ENCODE data around the gene GSDMA.

GSDMA gene

DNA sequence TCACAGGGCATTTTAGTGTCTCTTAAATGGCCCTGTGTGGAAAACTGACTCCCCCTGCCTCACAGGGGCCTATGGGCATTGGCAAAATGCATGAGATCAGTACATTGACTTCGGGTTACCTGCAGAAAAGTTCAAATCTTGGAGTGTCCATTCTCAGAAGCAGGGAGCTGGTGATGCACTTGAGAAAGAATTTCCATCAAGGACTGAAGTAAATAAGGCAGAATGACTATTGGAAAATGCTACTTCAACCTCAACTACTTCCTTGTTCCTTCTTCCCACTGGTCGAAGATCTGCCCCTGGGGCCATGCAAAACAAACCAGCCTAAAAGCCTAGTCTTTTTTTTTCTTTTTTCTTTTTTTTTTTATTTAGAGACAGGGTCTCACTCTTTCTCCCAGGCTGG, 13.8 kb upstream of the GSDMA start:
- ChIA-PET CTCF (no interaction called here), POLR2A (ENCODE audit: low non-redundant PET) (no interaction called here)
- TF ChIP-seq, protein P1, sequence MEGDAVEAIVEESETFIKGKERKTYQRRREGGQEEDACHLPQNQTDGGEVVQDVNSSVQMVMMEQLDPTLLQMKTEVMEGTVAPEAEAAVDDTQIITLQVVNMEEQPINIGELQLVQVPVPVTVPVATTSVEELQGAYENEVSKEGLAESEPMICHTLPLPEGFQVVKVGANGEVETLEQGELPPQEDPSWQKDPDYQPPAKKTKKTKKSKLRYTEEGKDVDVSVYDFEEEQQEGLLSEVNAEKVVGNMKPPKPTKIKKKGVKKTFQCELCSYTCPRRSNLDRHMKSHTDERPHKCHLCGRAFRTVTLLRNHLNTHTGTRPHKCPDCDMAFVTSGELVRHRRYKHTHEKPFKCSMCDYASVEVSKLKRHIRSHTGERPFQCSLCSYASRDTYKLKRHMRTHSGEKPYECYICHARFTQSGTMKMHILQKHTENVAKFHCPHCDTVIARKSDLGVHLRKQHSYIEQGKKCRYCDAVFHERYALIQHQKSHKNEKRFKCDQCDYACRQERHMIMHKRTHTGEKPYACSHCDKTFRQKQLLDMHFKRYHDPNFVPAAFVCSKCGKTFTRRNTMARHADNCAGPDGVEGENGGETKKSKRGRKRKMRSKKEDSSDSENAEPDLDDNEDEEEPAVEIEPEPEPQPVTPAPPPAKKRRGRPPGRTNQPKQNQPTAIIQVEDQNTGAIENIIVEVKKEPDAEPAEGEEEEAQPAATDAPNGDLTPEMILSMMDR (conservative IDR thresholded peaks at IDR 0.05; ENCODE audit: low read depth), result no peak
- DNase-seq (ENCODE audit: low spot score), result no peak
- no peak overlapping the region for H3K27ac ChIP-seq

DNA sequence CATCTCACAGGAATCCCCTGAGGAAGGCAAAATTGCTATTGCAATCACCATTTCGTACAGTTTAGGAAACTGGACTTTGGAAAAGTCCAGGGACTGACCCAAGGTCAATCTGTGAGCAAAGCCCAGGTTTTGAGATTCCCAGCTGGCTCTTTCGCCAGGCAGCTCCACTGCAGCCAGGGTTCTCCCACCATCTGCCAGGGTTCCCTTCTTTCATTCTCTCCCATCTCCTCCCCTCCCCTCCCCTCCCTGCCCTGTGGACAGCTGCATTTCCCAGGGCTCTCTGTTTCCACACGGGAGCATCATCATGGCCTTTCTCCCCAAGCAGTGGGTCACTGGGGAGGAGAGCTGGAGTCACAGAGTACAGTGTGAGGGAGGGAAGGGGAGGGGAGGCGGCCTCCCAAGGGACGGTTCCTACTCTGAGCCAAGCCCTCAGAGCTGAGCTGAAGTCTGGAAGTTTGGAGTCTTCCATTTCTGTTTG, 11.9 kb upstream of the GSDMA start:
- TF ChIP-seq, protein P1 (conservative IDR thresholded peaks at IDR 0.05; ENCODE audit: low read depth), result no peak
- DNase-seq (ENCODE audit: low spot score), result no peak
- CTCF ChIA-PET, result interaction anchor here (0.5 to 0.6 kb wide), 2 partner anchors 11 to 568 kb away, joined by 3 to 4 read pairs; no protein-coding TSS in a partner anchor
- H3K27ac ChIP-seq, result no peak overlapping the region
- POLR2A ChIA-PET (ENCODE audit: low non-redundant PET), result interaction anchor here (0.6 kb wide), 1 partner anchor 20 kb away, joined by 3 read pairs; no protein-coding TSS in a partner anchor

DNA sequence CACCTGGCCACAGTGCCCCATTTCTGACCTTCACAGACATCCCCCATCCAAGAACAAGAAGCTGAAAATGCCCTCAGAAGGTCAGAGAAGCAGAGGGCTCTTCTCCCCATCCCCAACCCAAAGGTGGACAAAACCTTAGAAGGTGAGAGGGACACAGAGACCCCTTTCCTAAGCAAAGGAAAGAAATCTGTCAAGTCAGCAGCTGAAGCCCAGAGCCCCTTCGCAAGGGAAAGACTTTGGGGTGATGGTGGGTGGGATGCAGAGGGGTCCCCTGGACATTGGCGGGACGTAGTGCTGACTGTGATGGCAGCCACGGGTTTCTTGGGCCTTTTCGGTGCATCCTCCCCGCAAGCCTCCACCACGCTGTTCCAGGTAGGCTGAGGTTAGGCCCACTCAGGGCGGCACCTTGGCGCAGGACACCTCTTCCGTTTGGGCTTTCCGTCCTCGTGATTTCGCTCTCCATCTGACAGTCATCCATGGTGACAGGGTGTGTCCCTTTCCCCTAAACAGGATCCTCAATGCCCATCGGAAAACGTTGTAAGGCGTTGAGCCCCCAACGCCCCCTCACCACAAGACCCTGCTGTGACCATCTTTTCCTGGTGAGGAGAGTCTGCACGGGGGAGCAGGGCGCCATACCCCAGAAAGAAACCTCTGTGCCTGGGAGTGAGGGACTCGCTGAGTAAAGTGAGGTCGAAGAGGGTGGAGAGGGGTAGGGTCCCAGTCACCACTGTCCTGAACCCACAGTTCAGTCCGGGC, 10.7 kb upstream of the GSDMA start:
- DNase-seq (ENCODE audit: low spot score), result no peak
- ChIA-PET CTCF (no interaction called here), POLR2A (ENCODE audit: low non-redundant PET) (no interaction called here)
- peak overlapping the region; percentile 44 for H3K27ac ChIP-seq
- TF ChIP-seq, protein P1 (conservative IDR thresholded peaks at IDR 0.05; ENCODE audit: low read depth), result no peak

DNA sequence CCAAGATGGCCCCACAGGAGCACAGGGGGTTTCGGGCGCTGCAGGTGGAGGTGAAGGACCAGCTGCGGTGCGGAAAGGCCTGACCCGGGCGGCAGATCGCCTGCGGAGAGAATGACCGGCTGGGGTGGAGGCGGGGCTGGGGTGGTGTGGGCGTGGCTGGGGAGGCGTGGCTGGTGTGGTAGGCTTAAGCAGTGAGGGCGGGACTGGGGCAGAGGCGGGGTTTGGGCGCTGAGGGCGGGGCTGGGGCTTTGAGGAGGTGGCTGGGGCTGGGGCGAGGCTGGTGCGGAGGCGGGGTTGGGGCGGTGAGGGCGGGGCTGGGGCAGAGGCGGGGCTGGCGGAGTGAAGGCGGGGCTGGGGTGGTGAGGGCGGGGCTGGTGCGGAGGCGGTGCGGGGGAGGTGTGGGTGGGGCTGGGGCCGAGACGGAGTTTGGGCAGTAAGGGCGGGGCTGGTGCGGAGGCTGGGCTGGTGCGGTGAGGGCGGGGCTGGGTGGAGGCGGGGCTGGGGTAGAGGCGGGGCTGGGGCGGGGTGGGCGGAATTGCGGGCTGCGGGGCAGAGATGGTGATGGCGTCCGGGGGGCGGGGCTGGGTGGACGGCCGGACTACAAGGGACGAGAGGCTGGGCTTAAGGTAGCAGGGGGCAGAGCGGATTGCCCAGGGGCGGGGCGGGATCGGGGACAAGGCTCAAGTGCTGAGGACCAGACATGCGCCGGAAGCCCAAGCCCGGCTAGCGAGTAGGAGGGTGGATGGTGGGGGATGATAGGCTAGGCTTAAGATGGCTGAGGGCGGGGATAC, 9.9 kb upstream of the GSDMA start:
- H3K27ac ChIP-seq, result peak overlapping the region; percentile 67
- TF ChIP-seq, protein P1 (conservative IDR thresholded peaks at IDR 0.05; ENCODE audit: low read depth), result no peak
- ChIA-PET POLR2A (ENCODE audit: low non-redundant PET) (no interaction called here), CTCF (no interaction called here)
- peak; percentile 96 for DNase-seq (ENCODE audit: low spot score)

DNA sequence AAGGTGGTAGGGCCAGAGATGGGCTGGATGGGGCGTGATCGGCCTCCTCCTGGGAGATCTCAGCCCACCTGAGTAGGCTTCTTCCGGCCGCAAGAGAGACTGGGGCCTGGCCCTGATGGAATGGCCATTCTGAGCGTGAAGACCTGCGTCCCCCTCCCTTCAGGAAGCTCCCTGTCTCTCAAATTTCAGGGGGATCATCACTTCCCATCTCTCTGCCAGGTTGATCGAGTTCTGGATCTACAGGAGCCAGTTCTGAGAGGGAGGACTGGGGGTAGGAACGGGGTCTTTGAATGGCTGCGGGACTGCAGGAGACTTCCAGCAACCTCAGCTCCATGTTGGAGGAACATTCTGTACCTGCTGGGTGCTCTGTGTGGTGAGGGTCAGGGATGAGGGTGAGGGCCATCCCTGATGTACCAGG, 9.3 kb upstream of the GSDMA start:
- H3K27ac ChIP-seq, result peak overlapping the region; percentile 67
- ChIA-PET POLR2A (ENCODE audit: low non-redundant PET) (no interaction called here), CTCF (interaction anchor here (2.3 kb wide), 1 partner anchor 26 kb away, joined by 9 read pairs; the partner anchor contains the start of gene PSMD3)
- TF ChIP-seq, protein P1 (conservative IDR thresholded peaks at IDR 0.05; ENCODE audit: low read depth), result no peak
- DNase-seq (ENCODE audit: low spot score), result no peak

DNA sequence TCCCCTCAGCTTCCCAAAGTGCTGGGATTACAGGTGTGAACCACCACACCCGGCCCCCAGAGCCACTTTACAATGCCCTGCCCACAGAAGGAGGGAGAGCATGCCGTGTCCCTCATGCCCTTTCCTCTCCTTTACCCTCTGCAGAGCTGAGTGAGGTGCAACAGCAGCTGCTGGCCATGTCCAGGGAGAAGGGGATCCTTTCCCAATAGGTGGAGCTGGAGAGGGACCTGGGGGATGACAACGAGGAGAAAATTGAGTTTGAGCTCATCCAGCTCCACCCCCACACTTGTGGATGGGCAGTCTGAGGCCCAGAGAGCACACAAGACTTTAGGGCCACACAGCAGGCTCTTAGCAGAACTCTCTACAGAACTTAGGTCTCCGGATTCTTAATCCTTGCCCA, 7.9 kb upstream of the GSDMA start:
- no peak for DNase-seq (ENCODE audit: low spot score)
- H3K27ac ChIP-seq, result no peak overlapping the region
- CTCF ChIA-PET, result interaction anchor here (0.6 to 2.3 kb wide), 3 partner anchors 25 to 286 kb away, joined by 3 to 14 read pairs (median 9); partner anchors contain the start of gene PSMD3
- TF ChIP-seq, protein P1 (conservative IDR thresholded peaks at IDR 0.05; ENCODE audit: low read depth), result no peak
- POLR2A ChIA-PET (ENCODE audit: low non-redundant PET), result no interaction called here
